Fibroblast of pulmonary artery (primary cell): Measurements from ENCODE around the gene MYL1.

Experiments
- DNase-seq: peaks from one replicate; pipeline ENCODE4 v3.0.0-alpha.2; 2010; ENCODE audit warnings: low read depth
- H3K4me3 ChIP-seq: replicated peaks from 2 replicates; pipeline ENCODE4 v1.5.1; 2011; ENCODE audit warnings: low read depth, mild to moderate bottlenecking, control low read depth, low read length, moderate library complexity
- TF ChIP-seq, protein P1 (sequence below): IDR thresholded peaks from 2 replicates; pipeline ENCODE4 v1.5.1; 2011; ENCODE audit warnings: mild to moderate bottlenecking, control low read depth, low read length, inconsistent platforms; ENCODE audit errors: missing control alignments

The MYL1 gene

DNA sequence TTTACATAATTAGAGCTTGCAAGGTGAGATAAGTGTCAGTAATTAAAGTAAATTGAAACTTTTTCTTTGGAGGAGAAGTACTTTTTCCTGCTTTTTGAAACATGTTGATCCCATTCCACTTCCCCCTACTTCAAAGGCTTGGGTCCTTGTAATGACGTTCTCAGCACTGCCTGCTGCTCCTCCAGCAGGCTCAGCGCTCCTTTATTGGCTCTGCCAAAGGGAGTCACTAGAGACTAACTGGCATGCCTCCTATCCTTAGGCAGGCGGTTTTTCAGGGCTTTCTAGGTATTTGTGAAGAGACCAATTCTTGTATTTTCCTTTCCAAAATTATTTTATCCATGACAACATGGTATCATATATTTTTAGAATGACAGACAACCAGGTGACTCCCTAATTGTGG is 45.8 kb downstream of the MYL1 start:
- H3K4me3 ChIP-seq, result no peak overlapping the region
- TF ChIP-seq, protein P1, sequence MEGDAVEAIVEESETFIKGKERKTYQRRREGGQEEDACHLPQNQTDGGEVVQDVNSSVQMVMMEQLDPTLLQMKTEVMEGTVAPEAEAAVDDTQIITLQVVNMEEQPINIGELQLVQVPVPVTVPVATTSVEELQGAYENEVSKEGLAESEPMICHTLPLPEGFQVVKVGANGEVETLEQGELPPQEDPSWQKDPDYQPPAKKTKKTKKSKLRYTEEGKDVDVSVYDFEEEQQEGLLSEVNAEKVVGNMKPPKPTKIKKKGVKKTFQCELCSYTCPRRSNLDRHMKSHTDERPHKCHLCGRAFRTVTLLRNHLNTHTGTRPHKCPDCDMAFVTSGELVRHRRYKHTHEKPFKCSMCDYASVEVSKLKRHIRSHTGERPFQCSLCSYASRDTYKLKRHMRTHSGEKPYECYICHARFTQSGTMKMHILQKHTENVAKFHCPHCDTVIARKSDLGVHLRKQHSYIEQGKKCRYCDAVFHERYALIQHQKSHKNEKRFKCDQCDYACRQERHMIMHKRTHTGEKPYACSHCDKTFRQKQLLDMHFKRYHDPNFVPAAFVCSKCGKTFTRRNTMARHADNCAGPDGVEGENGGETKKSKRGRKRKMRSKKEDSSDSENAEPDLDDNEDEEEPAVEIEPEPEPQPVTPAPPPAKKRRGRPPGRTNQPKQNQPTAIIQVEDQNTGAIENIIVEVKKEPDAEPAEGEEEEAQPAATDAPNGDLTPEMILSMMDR, result no peak
- DNase-seq, result no peak

DNA sequence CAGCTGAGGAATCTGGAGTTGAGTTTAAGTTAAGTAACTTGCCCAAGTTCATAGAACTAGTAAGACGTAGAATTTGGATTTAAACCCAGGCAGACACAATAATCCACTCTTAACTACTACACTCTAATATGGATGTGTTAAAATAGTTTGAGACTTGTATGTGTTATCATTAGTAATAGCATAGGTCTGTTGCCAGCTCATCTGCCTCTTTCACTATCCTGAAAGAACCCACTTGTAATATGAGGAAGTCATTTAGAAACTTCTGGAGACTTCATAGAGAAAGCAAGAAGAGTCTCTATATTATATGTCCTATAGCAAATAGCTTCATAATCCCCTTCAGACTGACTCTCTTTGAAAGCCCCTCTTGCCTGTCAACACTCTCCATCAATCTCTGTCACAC is 46.7 kb downstream of the MYL1 start:
- H3K4me3 ChIP-seq, result no peak overlapping the region
- DNase-seq, result no peak
- TF ChIP-seq, protein P1, result no peak

DNA sequence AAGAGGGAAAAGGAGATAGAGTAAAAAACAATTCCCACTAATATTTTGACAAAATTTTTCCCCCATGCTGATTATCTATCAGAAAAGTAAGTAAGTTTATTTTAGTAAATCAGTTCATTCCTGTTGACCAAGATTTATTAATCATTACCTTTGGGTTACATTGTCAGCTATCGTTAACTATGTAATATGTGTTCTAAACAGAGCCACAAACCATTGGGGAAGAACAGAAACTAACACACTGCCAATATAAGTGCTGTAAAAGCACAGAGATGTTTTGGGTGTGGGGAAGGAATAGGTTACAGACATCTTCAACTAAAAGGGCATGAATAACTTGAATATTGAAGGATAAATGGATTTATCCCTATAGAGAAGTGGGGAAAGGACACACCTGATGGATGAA is 47.3 kb downstream of the MYL1 start:
- H3K4me3 ChIP-seq, result no peak overlapping the region
- TF ChIP-seq, protein P1, result no peak
- no peak for DNase-seq

DNA sequence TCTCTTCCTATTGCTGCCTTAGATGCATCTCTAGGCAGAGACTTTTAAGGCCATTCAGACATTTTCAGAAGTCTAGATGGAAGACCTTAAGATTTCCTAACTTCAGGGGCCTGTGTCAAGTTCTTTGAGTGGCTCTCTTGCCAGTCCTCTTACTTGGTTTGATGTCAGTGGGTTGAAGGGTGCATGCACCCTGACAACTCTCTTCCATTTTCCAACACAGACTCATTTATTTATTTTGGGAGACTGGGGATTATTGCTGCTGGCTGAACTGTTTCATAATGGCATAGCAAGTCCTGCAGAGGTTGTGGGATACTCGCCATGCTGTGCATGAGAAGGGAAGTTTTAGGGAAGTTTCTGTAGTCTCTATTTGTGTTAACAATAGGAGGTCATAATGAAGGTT is 50.7 kb downstream of the MYL1 start:
- no peak for DNase-seq
- H3K4me3 ChIP-seq, result no peak overlapping the region
- TF ChIP-seq, protein P1, result no peak

DNA sequence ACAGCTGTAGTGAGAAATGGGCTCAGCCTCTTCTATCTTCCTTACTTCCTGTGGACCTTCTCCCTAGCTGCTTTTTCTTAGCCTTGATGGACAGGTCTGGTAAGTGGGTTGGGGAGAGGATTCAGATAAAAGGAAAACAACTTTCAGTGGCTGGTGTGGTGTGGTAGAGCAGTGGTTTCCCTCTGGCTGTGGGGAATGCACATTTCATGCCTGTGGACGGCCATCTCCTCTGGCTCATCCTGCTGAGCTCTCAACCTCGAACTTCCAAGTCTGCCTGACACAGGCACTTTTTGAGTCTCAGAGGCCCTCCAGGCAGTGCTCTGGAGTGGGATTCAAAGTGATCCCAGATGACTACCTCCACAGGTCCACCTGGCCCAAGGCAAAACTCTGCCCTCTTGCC is 51.1 kb downstream of the MYL1 start:
- DNase-seq, result no peak
- TF ChIP-seq, protein P1, result no peak
- H3K4me3 ChIP-seq, result no peak overlapping the region

DNA sequence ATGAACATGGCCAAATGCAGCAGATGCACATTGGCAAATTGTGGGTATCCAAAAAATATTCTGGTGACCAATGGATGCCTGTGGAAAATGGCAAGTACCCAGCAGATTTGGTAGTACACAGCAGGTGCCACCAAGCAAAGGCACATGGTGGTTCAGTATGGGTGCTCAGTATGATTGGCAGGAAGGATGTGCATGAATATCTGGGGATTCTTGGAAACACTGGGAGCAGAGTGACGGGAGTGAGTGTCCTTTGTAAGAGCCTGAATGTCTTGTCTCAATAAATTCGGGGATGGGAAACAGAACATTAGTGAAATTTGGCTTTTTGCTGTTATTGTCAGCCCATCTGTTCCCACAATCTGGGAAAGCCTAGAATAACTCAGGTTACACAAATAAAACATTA is 52.9 kb downstream of the MYL1 start:
- TF ChIP-seq, protein P1, result no peak
- no peak overlapping the region for H3K4me3 ChIP-seq
- no peak for DNase-seq

DNA sequence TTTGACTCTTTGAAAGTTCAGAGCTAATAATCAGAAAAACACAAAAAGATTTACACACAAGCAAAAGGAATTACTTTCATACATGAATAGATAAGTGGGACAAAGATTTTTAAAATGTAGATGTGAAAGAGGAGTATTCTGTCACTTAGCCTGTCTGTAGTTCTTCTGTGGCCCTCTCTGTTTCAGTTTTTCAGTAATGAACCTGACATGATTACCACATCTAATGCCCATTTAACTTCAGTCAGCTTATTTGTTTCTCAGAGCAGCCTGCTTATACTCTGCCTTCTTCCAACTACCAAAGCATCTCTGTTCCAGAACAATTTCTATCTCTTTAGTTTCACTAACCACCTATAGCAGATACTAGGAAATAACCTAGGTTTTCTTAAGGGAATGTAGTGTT is 55.3 kb downstream of the MYL1 start:
- no peak for DNase-seq
- TF ChIP-seq, protein P1, result no peak
- H3K4me3 ChIP-seq, result no peak overlapping the region
